HT1080 (cell line): ENCODE data around the gene ABR. TPM values are rescaled to one million over a fixed set of nuclear protein-coding genes. Genes with fewer than 3 reads are reported as not detected.

Experiments
- DNase-seq: peaks from one replicate; pipeline ENCODE4 v3.0.0-alpha.2; 2015; ENCODE audit warnings: low read depth
- small RNA-seq: library from RNA; depleted of rRNA; stranded (forward); fragments of <200 nt; gene quantifications from one replicate; pipeline ENCODE3, GENCODE V24; 2014
- total RNA-seq: library from RNA; depleted of rRNA; stranded (reverse); fragments of >200 nt; shearing (Covaris generic); gene quantifications from 2 replicates; pipeline ENCODE4 v1.2.3, GENCODE V29; 2014; rRNA removed

The ABR gene
- total RNA-seq, 1 experiment from 2014 or later = 71.2 TPM

GRCh38 chr17:968812-969730 is 210.7 kb downstream of the ABR start:
- DNase-seq = no peak

GRCh38 chr17:967122-967521 is 212.7 kb downstream of the ABR start:
- no peak for DNase-seq

GRCh38 chr17:965311-965989 is 214.3 kb downstream of the ABR start:
- no peak for DNase-seq

GRCh38 chr17:964876-965275 is 214.9 kb downstream of the ABR start:
- no peak for DNase-seq

GRCh38 chr17:962670-963069 is 217.1 kb downstream of the ABR start:
- no peak for DNase-seq

GRCh38 chr17:962166-962565 is 217.6 kb downstream of the ABR start:
- no peak for DNase-seq

GRCh38 chr17:958712-959451 is 220.9 kb downstream of the ABR start:
- DNase-seq = no peak

- no peak for DNase-seq
These were observed 221.8 kb downstream of the ABR start for GRCh38 chr17:957856-958421.

GRCh38 chr17:956905-957304 is 222.9 kb downstream of the ABR start:
- DNase-seq = no peak

GRCh38 chr17:954431-955164 is 225.2 kb downstream of the ABR start:
- no peak for DNase-seq

- DNase-seq = no peak
These were observed 226.0 kb downstream of the ABR start for GRCh38 chr17:953767-954166.

Small RNA genes lying within 50 kb of the gene (small RNA-seq; reads per million reads assigned to genes)
- gene AC016292.2 (not detected), gene MIR3183 (not detected), gene RF00017 (not detected)

Other genes starting within 250 kb of the ABR start
- gene NXN, start 200.2 kb downstream of the ABR start, total RNA-seq = 2.6 and 3.5 TPM in 2 replicates
- gene TIMM22, start 182.9 kb downstream of the ABR start, total RNA-seq = 25.2 and 25.8 TPM in 2 replicates
- gene BHLHA9, start 90.5 kb upstream of the ABR start, total RNA-seq = not detected in 2 replicates
- not detected in 2 replicates for gene TRARG1, start 99.7 kb upstream of the ABR start, total RNA-seq
- 320 and 381 TPM in 2 replicates for gene YWHAE, start 220.2 kb upstream of the ABR start, total RNA-seq